Activated CD8-positive, alpha-beta T cell treated with anti-CD3 and anti-CD28 coated beads, Interleukin-2, amount 10 ng/mL, durations not matched to agents 7 days and 5 days (primary cell): ENCODE data around the gene AFF1. TPM values are rescaled to one million over a fixed set of nuclear protein-coding genes. Genes with fewer than 3 reads are reported as not detected.
"Not testable (repeated sequence)": the region's sequence is repeated elsewhere in the genome, so short reads cannot be mapped to it uniquely, and the experiment has no call there.

Source experiments
- ATAC-seq: fragments of 150-1000 bp; cut with Tn5 transposase; one replicate; pipeline ENCODE4 v1.10.0; 2021; ENCODE audit warnings: moderate library complexity
- CTCF ChIA-PET: fragments of 350-600 bp; sonication (Branson Sonifier 250); formaldehyde crosslinking; loops from one replicate; lab custom pipeline; 2021; ENCODE audit warnings: antibody characterized with exemption; lab: Charles Lee
- POLR2A ChIA-PET: fragments of 350-600 bp; sonication (Branson Sonifier 250); formaldehyde crosslinking; loops from one replicate; lab custom pipeline; 2021; ENCODE audit warnings: antibody characterized with exemption; lab: Charles Lee
- DNase-seq: peaks from one replicate; pipeline ENCODE4 v3.0.0-alpha.2; 2020
- H3K27ac Mint-ChIP-seq: one replicate; pipeline ENCODE4 v1.8.0; 2021; ENCODE audit warnings: mild to moderate bottlenecking, mixed read lengths
- H3K27me3 Mint-ChIP-seq: one replicate; pipeline ENCODE4 v1.8.0; 2021; ENCODE audit warnings: low read depth, mixed read lengths
- H3K36me3 Mint-ChIP-seq: one replicate; pipeline ENCODE4 v1.8.0; 2021; ENCODE audit warnings: low read depth, mixed read lengths
- H3K4me1 Mint-ChIP-seq: one replicate; pipeline ENCODE4 v1.8.0; 2021; ENCODE audit warnings: low read depth, mixed read lengths
- H3K4me3 Mint-ChIP-seq: one replicate; pipeline ENCODE4 v1.8.0; 2021; ENCODE audit warnings: mild to moderate bottlenecking, mixed read lengths
- H3K9me3 Mint-ChIP-seq: one replicate; pipeline ENCODE4 v1.8.0; 2022; ENCODE audit warnings: mixed read lengths; ENCODE audit not compliant: insufficient read depth
- total RNA-seq, 2 experiments: library from RNA; stranded (reverse); gene quantifications; one replicate each; pipeline ENCODE4 v1.2.3, GENCODE V29; 2021

Gene AFF1
- total RNA-seq, 2 experiments from 2014 or later = 47.8 to 51.6 TPM

GRCh38 chr4:86993909-86994681, 59.3 kb downstream of the AFF1 start:
- ATAC-seq = no peak
- no peak overlapping the region for H3K4me3 Mint-ChIP-seq

GRCh38 chr4:86994686-86995085, 59.9 kb downstream of the AFF1 start:
- Mint-ChIP-seq H3K27ac (no peak overlapping the region), H3K4me1 (peaks cover 8% of the 10 kb centered on the region), H3K9me3 (no peaks in the 10 kb centered on the region), H3K4me3 (no peak overlapping the region), H3K27me3 (no peaks in the 10 kb centered on the region), H3K36me3 (peaks cover 8% of the 10 kb centered on the region)
- ATAC-seq (no peak), DNase-seq (no peak)
- ChIA-PET POLR2A (interaction anchor here (0.8 kb wide), 1 partner anchor 11 kb away, joined by 3 read pairs; no protein-coding TSS in a partner anchor), CTCF (interaction anchor here (0.8 kb wide), 1 partner anchor 17 kb away, joined by 3 read pairs; no protein-coding TSS in a partner anchor)

More at GRCh38 chr4:86993909-86994681, 59.3 kb downstream of the AFF1 start:
- Mint-ChIP-seq H3K4me1 (peaks cover 6% of the 10 kb centered on the region), H3K36me3 (peaks cover 10% of the 10 kb centered on the region), H3K27me3 (no peaks in the 10 kb centered on the region), H3K9me3 (no peaks in the 10 kb centered on the region), H3K27ac (no peak overlapping the region)
- CTCF ChIA-PET = interaction anchor here (0.8 to 1.5 kb wide), 3 partner anchors 17 to 100 kb away, joined by 3 to 5 read pairs (median 4); partner anchors contain the start of gene AFF1
- POLR2A ChIA-PET = interaction anchor here (0.8 kb wide), 1 partner anchor 12 kb away, joined by 3 read pairs; no protein-coding TSS in a partner anchor
- DNase-seq = no peak

GRCh38 chr4:86996510-86996909, 61.7 kb downstream of the AFF1 start:
- H3K4me1 Mint-ChIP-seq = peaks cover 10% of the 10 kb centered on the region
- H3K27me3 Mint-ChIP-seq, CTCF ChIA-PET, DNase-seq, ATAC-seq, H3K27ac Mint-ChIP-seq, H3K9me3 Mint-ChIP-seq, H3K4me3 Mint-ChIP-seq, H3K36me3 Mint-ChIP-seq, POLR2A ChIA-PET: not testable (repeated sequence)

- H3K36me3 Mint-ChIP-seq = peaks cover 6% of the 10 kb centered on the region
- peaks cover 10% of the 10 kb centered on the region for H3K4me1 Mint-ChIP-seq
- H3K9me3 Mint-ChIP-seq = no peaks in the 10 kb centered on the region
- DNase-seq = no peak
- H3K27me3 Mint-ChIP-seq = no peaks in the 10 kb centered on the region
- H3K27ac Mint-ChIP-seq = no peak overlapping the region
- ChIA-PET CTCF (interaction anchor here (1.4 kb wide), 1 partner anchor 16 kb away, joined by 3 read pairs; no protein-coding TSS in a partner anchor), POLR2A (no interaction called here)
- ATAC-seq = no peak
- no peak overlapping the region for H3K4me3 Mint-ChIP-seq
Observed at GRCh38 chr4:86999136-86999643, 64.4 kb downstream of the AFF1 start.

GRCh38 chr4:87002682-87003043, 67.9 kb downstream of the AFF1 start:
- ChIA-PET CTCF (no interaction called here), POLR2A (no interaction called here)

GRCh38 chr4:87003266-87003665, 68.5 kb downstream of the AFF1 start:
- Mint-ChIP-seq H3K36me3 (peaks cover 7% of the 10 kb centered on the region), H3K4me1 (peaks cover 30% of the 10 kb centered on the region), H3K4me3 (no peak overlapping the region), H3K27me3 (no peaks in the 10 kb centered on the region), H3K27ac (no peak overlapping the region), H3K9me3 (no peaks in the 10 kb centered on the region)
- no peak for DNase-seq
- no peak for ATAC-seq
- ChIA-PET POLR2A (no interaction called here), CTCF (interaction anchor here (3.9 kb wide), 1 partner anchor 68 kb away, joined by 40 read pairs; the partner anchor contains the start of gene AFF1)

More at GRCh38 chr4:87002682-87003043, 67.9 kb downstream of the AFF1 start:
- no peak overlapping the region for H3K4me3 Mint-ChIP-seq
- DNase-seq = no peak
- H3K36me3 Mint-ChIP-seq = peaks cover 5% of the 10 kb centered on the region
- H3K27me3 Mint-ChIP-seq = no peaks in the 10 kb centered on the region
- H3K9me3 Mint-ChIP-seq = no peaks in the 10 kb centered on the region
- no peak for ATAC-seq
- no peak overlapping the region for H3K27ac Mint-ChIP-seq
- peaks cover 26% of the 10 kb centered on the region for H3K4me1 Mint-ChIP-seq

GRCh38 chr4:87005369-87005689, 70.5 kb downstream of the AFF1 start:
- Mint-ChIP-seq H3K4me3 (peak overlapping the region; percentile 98), H3K27me3 (no peaks in the 10 kb centered on the region), H3K4me1 (peaks cover 42% of the 10 kb centered on the region), H3K27ac (peak overlapping the region; percentile 98), H3K9me3 (no peaks in the 10 kb centered on the region), H3K36me3 (peaks cover 7% of the 10 kb centered on the region)
- no peak for ATAC-seq
- DNase-seq = no peak
- CTCF ChIA-PET = interaction anchor here (1.1 to 3.9 kb wide), 6 partner anchors 13 to 88 kb away, joined by 3 to 40 read pairs (median 8); partner anchors contain the start of gene AFF1
- POLR2A ChIA-PET = interaction anchor here (1.7 to 6.7 kb wide), 2 partner anchors 31 to 68 kb away, joined by 4 to 209 read pairs; partner anchors contain the start of gene AFF1

- Mint-ChIP-seq H3K27ac (peak overlapping the region; percentile 98), H3K9me3 (no peaks in the 10 kb centered on the region), H3K4me1 (peaks cover 42% of the 10 kb centered on the region), H3K27me3 (no peaks in the 10 kb centered on the region), H3K4me3 (peak overlapping the region; percentile 98), H3K36me3 (peaks cover 7% of the 10 kb centered on the region)
- POLR2A ChIA-PET = interaction anchor here (0.6 to 6.7 kb wide), 28 partner anchors 8 to 417 kb away, joined by 3 to 209 read pairs (median 4); partner anchors contain the start of genes AFF1 and NUDT9
- ATAC-seq (peak; percentile 7), DNase-seq (peak; percentile 48)
- CTCF ChIA-PET = interaction anchor here (1.0 to 3.9 kb wide), 8 partner anchors 14 to 87 kb away, joined by 3 to 40 read pairs (median 8); partner anchors contain the start of gene AFF1
Observed at GRCh38 chr4:87005690-87006425, 71.0 kb downstream of the AFF1 start.

- Mint-ChIP-seq H3K9me3 (no peaks in the 10 kb centered on the region), H3K36me3 (peaks cover 7% of the 10 kb centered on the region), H3K27me3 (no peaks in the 10 kb centered on the region), H3K27ac (peak overlapping the region; percentile 98), H3K4me3 (peak overlapping the region; percentile 98), H3K4me1 (peaks cover 46% of the 10 kb centered on the region)
- ChIA-PET POLR2A (interaction anchor here (0.6 to 6.7 kb wide), 28 partner anchors 9 to 416 kb away, joined by 3 to 209 read pairs (median 4); partner anchors contain the start of genes AFF1 and NUDT9), CTCF (interaction anchor here (1.0 to 3.9 kb wide), 5 partner anchors 68 to 87 kb away, joined by 3 to 40 read pairs (median 17); partner anchors contain the start of gene AFF1)
- DNase-seq (no peak), ATAC-seq (no peak)
Observed at GRCh38 chr4:87006426-87006675, 71.5 kb downstream of the AFF1 start.

GRCh38 chr4:87006676-87007527, 72.1 kb downstream of the AFF1 start:
- Mint-ChIP-seq H3K36me3 (peaks cover 7% of the 10 kb centered on the region), H3K27me3 (no peaks in the 10 kb centered on the region), H3K9me3 (no peaks in the 10 kb centered on the region), H3K4me1 (peaks cover 50% of the 10 kb centered on the region), H3K4me3 (peak overlapping the region; percentile 98), H3K27ac (peak overlapping the region; percentile 98)
- ATAC-seq (peak; percentile 87), DNase-seq (peak; percentile 92)
- ChIA-PET CTCF (interaction anchor here (0.6 to 3.9 kb wide), 7 partner anchors 51 to 87 kb away, joined by 3 to 40 read pairs (median 4); partner anchors contain the start of gene AFF1), POLR2A (interaction anchor here (0.6 to 6.7 kb wide), 31 partner anchors 9 to 416 kb away, joined by 3 to 209 read pairs (median 4); partner anchors contain the start of genes AFF1 and NUDT9)
